ENCODE results near the gene CAMK2A.

- no peak for TF ChIP-seq POLR2A (IDR thresholded peaks at IDR 0.05)
- no peak for TF ChIP-seq CTCF (IDR thresholded peaks at IDR 0.05)
Observed at GRCh38 chr5:150184006-150184405, 105.6 kb downstream of the CAMK2A start.
